Mammary epithelial cell (primary cell): ENCODE results near the gene SNAPIN.

Experiments
- CTCF ChIP-seq, 2 donors: IDR thresholded peaks in 1 of 2; conservative IDR thresholded peaks in 1 of 2; 2 replicates each; pipeline ENCODE4 v1.5.1; 2011 to 2012; ENCODE audit warnings: inconsistent platforms in 2 of 2, low read length in 2 of 2, mild to moderate bottlenecking in 2 of 2, control low read depth in 1 of 2, low read depth in 1 of 2; ENCODE audit not compliant: insufficient read depth in 1 of 2; ENCODE audit errors: extremely low read depth in 1 of 2
- EZH2 ChIP-seq: IDR thresholded peaks from 2 replicates; pipeline ENCODE4 v1.6.1; 2012; ENCODE audit warnings: low read length, inconsistent platforms, borderline replicate concordance

- TF ChIP-seq CTCF (conservative IDR thresholded peaks at IDR 0.05 in 1 of 2, IDR thresholded peaks at IDR 0.05 in 1 of 2; ENCODE audit: extremely low read depth in 1 of 2, insufficient read depth in 1 of 2, low read depth in 1 of 2, low read length in 2 of 2) (no peak), EZH2 (no peak)
These were observed 40.6 kb downstream of the SNAPIN start for GRCh38 chr1:153698923-153699714.
